GM18870 (cell line): ENCODE measurements around the gene THAP5.
"Not testable (repeated sequence)": the region's sequence is repeated elsewhere in the genome, so short reads cannot be mapped to it uniquely, and the experiment has no call there.

Experiments used
- ATAC-seq: cut with Tn5 transposase; IDR thresholded peaks from one replicate; pipeline ENCODE4 v1.9.1; 2021; ENCODE audit warnings: moderate library complexity; ENCODE audit not compliant: unreplicated experiment

THAP5 gene

GRCh38 chr7:108585843-108586242, 16.3 kb upstream of the THAP5 start:
- ATAC-seq: no peak

DNA sequence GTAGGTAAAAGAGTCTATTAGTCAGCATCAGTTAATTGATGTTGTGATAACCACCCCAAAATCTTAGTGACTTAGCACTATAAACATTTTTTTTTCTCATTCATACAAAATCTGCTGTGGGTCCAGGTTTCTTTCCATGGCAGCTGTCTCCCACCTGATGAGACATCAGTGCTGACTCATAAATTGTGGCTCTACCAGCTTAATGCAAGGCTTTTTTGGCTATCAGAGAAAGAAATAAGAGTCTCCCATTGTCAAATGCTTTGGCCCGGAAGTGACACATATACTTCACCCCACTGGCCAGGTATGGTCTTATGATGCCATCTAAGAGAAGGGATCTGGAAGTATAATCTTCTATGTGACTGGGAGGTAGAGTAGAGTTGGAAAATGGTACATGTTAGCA, 14.7 kb upstream of the THAP5 start:
- no peak for ATAC-seq

DNA sequence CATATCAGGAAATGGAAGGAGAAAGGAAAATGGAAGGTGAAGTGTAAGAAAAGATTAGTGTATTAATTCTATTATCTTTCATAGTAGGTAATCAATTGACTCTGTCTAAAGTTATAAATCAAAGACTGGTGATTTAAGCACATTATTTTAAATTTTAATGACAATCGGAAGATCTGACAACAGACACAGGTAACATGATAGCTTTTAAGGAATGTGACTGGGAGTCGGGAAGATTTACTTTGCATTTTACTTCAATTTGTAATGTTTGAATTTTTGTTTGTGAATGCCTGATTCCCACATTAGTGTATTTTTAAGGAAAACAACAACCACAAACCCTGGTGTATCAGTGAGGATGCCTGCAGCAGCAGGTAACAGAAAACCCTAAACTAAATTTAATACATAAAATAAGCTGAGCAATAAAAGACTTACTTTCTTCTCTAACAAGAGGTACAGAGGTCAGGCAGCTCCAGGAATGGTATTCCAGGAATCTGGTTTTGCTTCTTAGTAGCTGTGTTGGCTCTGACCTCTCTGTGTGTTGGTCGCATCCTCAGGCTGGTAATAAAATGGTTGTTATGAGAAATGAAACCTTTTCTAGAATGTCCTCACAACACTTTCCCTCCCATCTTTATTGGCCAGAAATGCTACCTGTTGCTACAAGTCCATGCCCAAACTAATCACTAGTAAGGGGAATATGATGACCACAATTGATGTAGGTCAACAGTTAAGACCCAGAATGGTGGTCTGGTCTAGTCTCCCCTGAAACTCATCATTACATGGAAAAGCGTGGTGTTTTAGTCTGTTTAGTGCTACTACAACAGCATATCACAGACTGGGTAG, 12.4 kb upstream of the THAP5 start:
- no peak for ATAC-seq

- ATAC-seq: no peak
Observed at GRCh38 chr7:108580298-108580697, 10.8 kb upstream of the THAP5 start.

DNA sequence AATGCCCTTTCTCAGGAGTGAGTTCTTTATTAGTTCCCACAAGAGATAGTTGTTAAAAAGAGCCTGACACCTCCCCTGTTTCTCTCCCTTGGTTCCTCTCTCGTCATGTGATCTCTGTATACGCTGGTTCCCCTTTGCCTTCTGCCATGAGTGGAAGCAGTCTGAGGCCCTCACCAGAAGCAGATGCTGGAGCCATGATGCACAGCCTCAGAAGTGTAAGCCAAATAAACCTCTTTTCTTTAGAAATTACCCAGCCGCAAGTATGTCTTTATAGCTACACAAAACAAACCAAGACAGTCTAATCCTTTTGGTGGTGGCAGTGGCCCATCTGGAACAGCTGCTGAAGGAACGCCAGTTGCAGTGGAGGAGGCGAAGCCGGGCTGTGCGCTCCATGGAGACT, 9.4 kb upstream of the THAP5 start:
- no peak for ATAC-seq

DNA sequence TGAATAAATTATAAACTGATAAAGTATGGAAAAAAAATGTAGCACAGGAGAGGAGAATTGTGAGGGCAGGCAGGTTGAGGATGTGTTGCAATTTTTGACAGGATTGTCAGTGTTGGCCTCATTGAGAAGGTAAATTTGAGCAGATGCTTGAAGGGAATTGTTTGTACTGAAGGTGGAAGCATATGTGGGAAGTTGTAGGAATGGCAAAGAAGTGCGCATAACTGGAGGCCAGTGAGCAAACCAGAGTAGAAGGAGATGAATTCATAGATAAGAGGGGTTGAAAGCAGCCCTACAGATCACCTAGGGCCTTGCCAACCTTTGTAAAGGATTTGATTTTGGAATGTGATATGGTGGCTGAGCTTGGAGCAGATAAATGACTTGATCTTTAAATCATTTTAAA, 6.6 kb upstream of the THAP5 start:
- no peak for ATAC-seq

- ATAC-seq: no peak
Observed at GRCh38 chr7:108575156-108575555, 5.7 kb upstream of the THAP5 start.

DNA sequence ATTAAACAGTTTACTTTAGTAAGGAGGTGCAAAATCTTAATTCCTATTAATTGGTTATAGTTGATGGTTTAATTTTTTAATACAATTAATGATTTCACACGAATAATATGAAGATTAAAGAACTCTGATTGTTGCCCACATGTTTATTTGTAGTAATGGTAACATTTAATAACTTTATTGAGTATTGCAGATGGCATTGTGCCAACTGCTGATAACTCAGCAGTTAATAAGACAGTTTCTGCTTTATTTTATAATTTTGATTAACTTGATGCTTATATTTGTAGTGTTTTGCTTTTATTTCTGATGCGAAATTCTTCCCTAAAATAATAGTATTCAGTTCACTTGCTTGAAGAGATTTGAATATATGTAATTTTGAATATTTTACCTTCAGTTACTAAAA, 3.0 kb upstream of the THAP5 start:
- ATAC-seq: no peak

- peak; percentile 30 for ATAC-seq
Observed at GRCh38 chr7:108570146-108570755, 745 bp upstream of the THAP5 start.

DNA sequence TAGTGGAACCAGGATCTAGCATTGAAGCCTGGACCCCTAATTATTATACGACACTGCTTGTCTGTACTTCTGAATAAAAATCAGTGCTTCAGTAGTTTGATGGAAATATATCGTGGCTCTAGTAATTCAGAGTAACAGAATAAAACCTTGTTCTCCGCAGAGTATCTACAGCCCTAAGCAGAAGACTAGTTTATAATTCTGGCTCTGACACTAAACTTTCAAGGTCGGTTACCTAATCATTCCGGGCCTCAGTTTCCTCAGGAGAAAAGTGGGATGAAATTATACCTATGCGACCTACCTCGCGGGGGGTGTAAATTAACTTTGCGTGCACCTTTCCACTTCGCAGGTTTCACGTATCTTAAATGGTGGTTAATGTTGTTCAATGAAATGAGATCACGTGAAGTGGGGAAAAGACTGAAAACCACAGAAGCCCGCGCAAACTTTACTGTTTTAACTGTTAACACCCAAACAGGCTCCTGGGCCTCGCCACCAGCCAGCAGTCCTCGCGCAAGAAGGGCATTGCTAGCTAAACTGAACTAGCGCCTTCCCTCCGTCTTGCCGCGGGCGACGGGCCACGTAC, 615 bp downstream of the THAP5 start:
- no peak for ATAC-seq

DNA sequence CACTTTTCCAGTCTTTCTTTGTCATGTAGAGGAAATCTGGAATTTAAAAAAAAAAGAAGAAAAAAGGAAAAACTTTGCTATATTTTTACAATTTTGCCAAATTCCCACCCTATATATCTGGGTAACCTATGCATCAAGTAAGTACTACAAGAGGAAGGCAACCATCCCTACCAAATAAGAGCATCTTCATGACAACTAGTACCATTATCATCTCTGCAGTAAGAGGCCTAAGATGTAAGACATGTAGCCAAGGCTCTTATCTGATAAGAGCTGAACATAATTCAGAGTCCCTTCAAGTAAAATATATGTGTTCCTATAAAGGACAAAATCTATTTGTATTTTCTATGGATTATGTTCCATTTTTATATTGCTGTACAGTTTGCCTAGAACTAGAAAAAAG, 3.5 kb downstream of the THAP5 start:
- no peak for ATAC-seq

DNA sequence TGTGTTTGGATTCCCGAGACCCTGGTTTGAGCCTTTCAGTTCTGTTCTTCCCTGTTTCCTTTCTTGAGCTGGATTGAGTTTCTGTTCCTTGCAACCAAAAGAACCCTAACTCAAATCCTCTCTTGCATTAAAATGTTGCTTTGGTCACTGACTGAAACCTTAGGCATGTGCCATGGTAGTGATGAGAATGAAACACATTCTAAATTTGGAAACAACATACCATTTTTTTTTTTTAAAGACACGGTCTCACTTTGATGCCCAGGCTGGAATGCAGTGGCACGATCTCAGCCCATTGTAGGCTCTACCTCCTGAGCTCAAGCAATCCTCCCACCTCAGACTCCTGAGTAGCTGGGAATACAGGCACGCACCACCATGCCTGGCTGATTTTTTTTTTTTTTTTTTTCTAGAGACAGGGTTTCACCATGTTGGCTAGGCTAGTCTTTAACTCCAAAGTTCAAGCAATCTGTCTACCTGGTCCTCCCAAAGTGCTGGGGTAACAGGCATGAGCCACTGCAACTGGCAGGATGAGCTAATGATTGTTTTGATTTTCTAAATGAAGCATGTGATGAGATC, 8.4 kb downstream of the THAP5 start:
- no peak for ATAC-seq

- ATAC-seq: no peak
Observed at GRCh38 chr7:108559253-108559652, 10.3 kb downstream of the THAP5 start.

- ATAC-seq: no peak
Observed at GRCh38 chr7:108557617-108558016, 11.9 kb downstream of the THAP5 start.

GRCh38 chr7:108557191-108557590, 12.3 kb downstream of the THAP5 start:
- ATAC-seq: no peak

- ATAC-seq: not testable (repeated sequence)
Observed at GRCh38 chr7:108556665-108557064, 12.8 kb downstream of the THAP5 start.

- ATAC-seq: not testable (repeated sequence)
Observed at GRCh38 chr7:108548141-108548896, 21.2 kb downstream of the THAP5 start.

DNA sequence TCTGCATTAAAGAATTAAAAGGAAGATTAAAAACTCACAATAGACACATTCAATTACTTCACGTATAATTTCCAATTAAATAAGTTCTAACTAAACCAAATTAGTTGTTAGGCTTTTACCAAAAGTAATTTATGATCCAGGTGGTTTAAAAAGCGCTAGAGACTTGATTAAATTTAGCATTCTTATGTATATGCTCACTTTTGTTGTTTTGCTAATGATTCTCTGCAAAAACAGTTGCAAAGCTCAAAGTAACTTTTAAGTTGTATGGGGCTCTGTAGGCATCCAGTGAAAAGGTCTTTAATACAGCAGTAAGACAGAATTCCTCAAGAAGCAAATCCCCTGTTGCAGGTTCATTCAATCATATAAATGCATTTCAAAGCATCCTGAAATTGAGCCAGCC, 28.0 kb downstream of the THAP5 start:
- no peak for ATAC-seq

- ATAC-seq: not testable (repeated sequence)
Observed at GRCh38 chr7:108538685-108539084, 30.8 kb downstream of the THAP5 start.

DNA sequence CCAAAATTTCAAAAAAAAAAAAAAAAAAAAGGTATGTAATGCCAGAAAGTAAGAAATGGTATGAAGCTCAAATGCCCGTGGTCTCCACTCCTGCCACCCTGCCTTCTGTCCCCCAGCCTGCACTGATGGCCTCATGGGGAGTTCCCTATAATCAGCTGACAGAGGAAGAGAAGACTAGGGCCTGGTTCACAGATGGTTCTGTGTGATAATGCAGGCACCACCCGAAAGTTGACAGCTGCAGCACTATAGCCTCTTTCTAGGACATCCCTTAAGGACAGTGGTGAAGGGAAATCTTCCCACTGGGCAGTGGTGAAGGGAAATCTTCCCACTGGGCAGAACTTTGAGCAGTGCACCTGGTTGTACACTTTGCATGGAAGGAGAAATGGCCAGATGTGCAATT, 31.3 kb downstream of the THAP5 start:
- ATAC-seq: not testable (repeated sequence)

DNA sequence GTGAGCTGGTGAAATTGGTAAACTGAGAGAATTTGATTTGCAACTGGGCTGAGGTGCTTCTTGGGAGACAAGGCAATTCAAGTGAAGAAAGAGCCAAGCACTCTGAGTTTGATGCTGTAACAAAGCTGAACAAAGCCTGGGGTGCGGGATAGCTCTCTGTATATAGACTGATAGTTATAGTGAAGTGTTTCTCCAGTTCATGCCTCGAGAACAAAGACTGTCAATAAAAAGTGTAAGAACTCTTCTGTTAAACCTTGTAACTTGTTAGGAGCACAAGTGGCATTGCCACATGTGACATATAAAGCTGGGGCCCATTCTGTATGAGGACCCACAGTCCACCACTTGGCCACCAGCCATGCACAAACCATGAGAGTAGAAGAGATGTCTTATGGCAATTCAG, 32.3 kb downstream of the THAP5 start:
- ATAC-seq: no peak
